HEK293 (cell line): ENCODE measurements around the gene TASP1.

Experiments used
- CTCF ChIA-PET: fragments of 350-600 bp; formaldehyde crosslinking; extraction: SDS; loops from one replicate; lab custom pipeline; 2021; ENCODE audit warnings: antibody characterized with exemption; lab: Yijun Ruan, JAX
- POLR2A ChIA-PET: fragments of 300-600 bp; formaldehyde crosslinking; extraction: SDS; loops from one replicate; lab custom pipeline; 2020; ENCODE audit warnings: antibody characterized with exemption, inconsistent platforms; lab: Yijun Ruan, JAX
- H3K27ac ChIP-seq: fragments of 200-500 bp; sonication (Bioruptor generic); 2 replicates; pipeline ENCODE4 v1.5.1; 2014; ENCODE audit warnings: low read depth, low read length, control low read depth, inconsistent platforms; ENCODE audit errors: extremely low read depth
- H3K36me3 ChIP-seq, 2 experiments: fragments of 200-500 bp in 1 of 2; sonication (Bioruptor generic) in 1 of 2; 1 replicate in 1 of 2; 2 replicates in 1 of 2; pipeline ENCODE4 v1.5.1; 2014 to 2017; ENCODE audit warnings: inconsistent platforms in 2 of 2, low read length in 2 of 2; ENCODE audit not compliant: control insufficient read depth in 2 of 2, insufficient read depth in 1 of 2
- H3K4me1 ChIP-seq: fragments of 200-500 bp; sonication (Bioruptor generic); 2 replicates; pipeline ENCODE4 v1.5.1; 2014; ENCODE audit warnings: mild to moderate bottlenecking, low read length, inconsistent platforms; ENCODE audit not compliant: control insufficient read depth, insufficient read depth
- H3K4me3 ChIP-seq: 2 replicates; pipeline ENCODE4 v1.5.1; 2011; ENCODE audit warnings: low read depth, mild to moderate bottlenecking, control low read depth, low read length, moderate library complexity
- H3K9me3 ChIP-seq: fragments of 200-500 bp; sonication (Bioruptor generic); 2 replicates; pipeline ENCODE4 v1.5.1; 2014; ENCODE audit warnings: low read depth, low read length, inconsistent platforms; ENCODE audit not compliant: control insufficient read depth, insufficient read depth
- GLI2 ChIP-seq: fragments of 450-650 bp; formaldehyde crosslinking; IDR thresholded peaks from 2 replicates; pipeline ENCODE4; 2017; ENCODE audit warnings: missing biosample characterization, missing genetic modification characterization, low read depth, borderline replicate concordance
- IKZF3 ChIP-seq: fragments of 450-650 bp; IDR thresholded peaks from 2 replicates; pipeline ENCODE4 v1.5.0; 2018; ENCODE audit warnings: missing biosample characterization, mild to moderate bottlenecking, missing genetic modification characterization, moderate library complexity
- KLF1 ChIP-seq: fragments of 450-650 bp; formaldehyde crosslinking; IDR thresholded peaks from 2 replicates; pipeline ENCODE4 v1.5.1; 2016; ENCODE audit warnings: missing biosample characterization, missing genetic modification characterization
- REPIN1 ChIP-seq: fragments of 450-650 bp; formaldehyde crosslinking; IDR thresholded peaks from 2 replicates; pipeline ENCODE4 v1.5.1; 2017; ENCODE audit warnings: missing biosample characterization, missing genetic modification characterization, low read depth
- SCRT1 ChIP-seq: fragments of 450-650 bp; formaldehyde crosslinking; IDR thresholded peaks from 2 replicates; pipeline ENCODE4 v1.5.1; 2016; ENCODE audit warnings: missing biosample characterization, missing genetic modification characterization, borderline replicate concordance
- SCRT2 ChIP-seq: fragments of 450-650 bp; formaldehyde crosslinking; IDR thresholded peaks from 2 replicates; pipeline ENCODE4 v1.5.1; 2016; ENCODE audit warnings: missing biosample characterization, missing genetic modification characterization
- SP2 ChIP-seq: fragments of 450-650 bp; formaldehyde crosslinking; IDR thresholded peaks from 2 replicates; pipeline ENCODE4 v1.5.1; 2016; ENCODE audit warnings: missing biosample characterization, missing genetic modification characterization
- ZBTB1 ChIP-seq: fragments of 450-650 bp; formaldehyde crosslinking; IDR thresholded peaks from 2 replicates; pipeline ENCODE4 v1.5.1; 2016; ENCODE audit warnings: missing biosample characterization, missing genetic modification characterization
- ZBTB21 ChIP-seq: fragments of 450-650 bp; formaldehyde crosslinking; IDR thresholded peaks from 2 replicates; pipeline ENCODE4 v1.5.1; 2017; ENCODE audit warnings: missing biosample characterization, missing genetic modification characterization
- ZBTB8A ChIP-seq: fragments of 450-650 bp; formaldehyde crosslinking; IDR thresholded peaks from 2 replicates; pipeline ENCODE4 v1.5.1; 2016; ENCODE audit warnings: missing biosample characterization, missing genetic modification characterization
- ZNF112 ChIP-seq: fragments of 450-650 bp; formaldehyde crosslinking; IDR thresholded peaks from 2 replicates; pipeline ENCODE4 v1.5.0; 2017; ENCODE audit warnings: missing biosample characterization, missing genetic modification characterization
- ZNF19 ChIP-seq: fragments of 450-650 bp; formaldehyde crosslinking; IDR thresholded peaks from 2 replicates; pipeline ENCODE4; 2016; ENCODE audit warnings: missing biosample characterization, missing genetic modification characterization, low read depth
- ZNF202 ChIP-seq: fragments of 450-650 bp; formaldehyde crosslinking; IDR thresholded peaks from 2 replicates; pipeline ENCODE4 v1.5.1; 2016; ENCODE audit warnings: missing biosample characterization, missing genetic modification characterization, borderline replicate concordance
- ZNF26 ChIP-seq: fragments of 450-650 bp; formaldehyde crosslinking; IDR thresholded peaks from 2 replicates; pipeline ENCODE4 v1.5.1; 2016; ENCODE audit warnings: missing biosample characterization, missing genetic modification characterization
- ZNF341 ChIP-seq: fragments of 450-650 bp; formaldehyde crosslinking; IDR thresholded peaks from 2 replicates; pipeline ENCODE4; 2016; ENCODE audit warnings: low read depth, missing biosample characterization, missing genetic modification characterization
- ZNF366 ChIP-seq: fragments of 450-650 bp; formaldehyde crosslinking; conservative IDR thresholded peaks from 2 replicates; pipeline ENCODE4 v1.5.1; 2016; ENCODE audit warnings: missing biosample characterization, missing genetic modification characterization
- ZNF626 ChIP-seq: fragments of 450-650 bp; sonication (Bioruptor Pico); formaldehyde crosslinking; IDR thresholded peaks from 2 replicates; pipeline ENCODE4 v1.5.1; 2018; ENCODE audit warnings: missing biosample characterization, missing genetic modification characterization, inconsistent platforms
- ZNF776 ChIP-seq: fragments of 450-650 bp; formaldehyde crosslinking; IDR thresholded peaks from 2 replicates; pipeline ENCODE4 v1.5.0; 2017; ENCODE audit warnings: missing biosample characterization, missing genetic modification characterization, borderline replicate concordance
- ZNF843 ChIP-seq: fragments of 450-650 bp; formaldehyde crosslinking; IDR thresholded peaks from 2 replicates; pipeline ENCODE4 v1.5.1; 2016; ENCODE audit warnings: missing biosample characterization, missing genetic modification characterization
- TF ChIP-seq, protein P1 (sequence below): fragments of 450-650 bp; formaldehyde crosslinking; IDR thresholded peaks from 2 replicates; pipeline ENCODE4 v1.5.1; 2016; ENCODE audit warnings: missing biosample characterization, missing genetic modification characterization
- TF ChIP-seq, protein P2 (sequence below): fragments of 450-650 bp; formaldehyde crosslinking; IDR thresholded peaks from 2 replicates; pipeline ENCODE4 v1.5.1; 2017; ENCODE audit warnings: missing biosample characterization, missing genetic modification characterization

TASP1 gene

DNA sequence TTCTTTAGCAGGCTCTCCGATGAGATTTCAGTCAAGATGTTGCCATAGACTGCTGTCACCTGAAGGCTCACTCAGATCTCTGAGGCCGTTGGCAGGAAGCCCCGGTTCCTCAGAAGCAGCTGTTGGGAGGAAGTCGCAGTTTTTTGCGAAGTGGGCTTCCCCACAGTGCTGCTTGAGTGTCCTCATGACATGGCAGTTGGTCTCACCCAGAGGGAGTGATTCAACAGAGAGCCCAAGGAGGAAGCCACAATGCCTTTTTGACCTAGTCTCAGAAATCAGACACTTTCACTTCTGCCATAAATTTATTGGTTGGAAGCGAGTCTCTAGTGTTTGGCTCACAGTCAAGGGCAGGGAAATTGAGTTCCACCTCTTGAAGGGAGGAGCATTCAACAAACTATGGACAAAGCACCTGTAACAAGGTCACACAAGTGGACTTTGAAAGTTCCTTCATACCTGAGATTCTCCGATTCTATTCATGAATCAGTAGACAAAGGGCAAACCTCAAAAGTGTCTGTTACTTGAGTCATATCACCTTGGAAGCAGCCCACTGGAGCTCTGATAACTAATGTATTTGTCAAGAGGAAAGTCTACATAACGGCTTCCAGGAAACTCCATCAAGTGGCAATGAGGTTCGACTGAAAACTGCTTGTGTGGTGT, 208.3 kb downstream of the TASP1 start (continued):
- TF ChIP-seq KLF1 (tag by site-specific recombination) (no peak), SCRT2 (tag by site-specific recombination) (no peak)
- TF ChIP-seq, protein P1, sequence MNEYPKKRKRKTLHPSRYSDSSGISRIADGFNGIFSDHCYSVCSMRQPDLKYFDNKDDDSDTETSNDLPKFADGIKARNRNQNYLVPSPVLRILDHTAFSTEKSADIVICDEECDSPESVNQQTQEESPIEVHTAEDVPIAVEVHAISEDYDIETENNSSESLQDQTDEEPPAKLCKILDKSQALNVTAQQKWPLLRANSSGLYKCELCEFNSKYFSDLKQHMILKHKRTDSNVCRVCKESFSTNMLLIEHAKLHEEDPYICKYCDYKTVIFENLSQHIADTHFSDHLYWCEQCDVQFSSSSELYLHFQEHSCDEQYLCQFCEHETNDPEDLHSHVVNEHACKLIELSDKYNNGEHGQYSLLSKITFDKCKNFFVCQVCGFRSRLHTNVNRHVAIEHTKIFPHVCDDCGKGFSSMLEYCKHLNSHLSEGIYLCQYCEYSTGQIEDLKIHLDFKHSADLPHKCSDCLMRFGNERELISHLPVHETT (tag by site-specific recombination), result no peak
- TF ChIP-seq, protein P2, sequence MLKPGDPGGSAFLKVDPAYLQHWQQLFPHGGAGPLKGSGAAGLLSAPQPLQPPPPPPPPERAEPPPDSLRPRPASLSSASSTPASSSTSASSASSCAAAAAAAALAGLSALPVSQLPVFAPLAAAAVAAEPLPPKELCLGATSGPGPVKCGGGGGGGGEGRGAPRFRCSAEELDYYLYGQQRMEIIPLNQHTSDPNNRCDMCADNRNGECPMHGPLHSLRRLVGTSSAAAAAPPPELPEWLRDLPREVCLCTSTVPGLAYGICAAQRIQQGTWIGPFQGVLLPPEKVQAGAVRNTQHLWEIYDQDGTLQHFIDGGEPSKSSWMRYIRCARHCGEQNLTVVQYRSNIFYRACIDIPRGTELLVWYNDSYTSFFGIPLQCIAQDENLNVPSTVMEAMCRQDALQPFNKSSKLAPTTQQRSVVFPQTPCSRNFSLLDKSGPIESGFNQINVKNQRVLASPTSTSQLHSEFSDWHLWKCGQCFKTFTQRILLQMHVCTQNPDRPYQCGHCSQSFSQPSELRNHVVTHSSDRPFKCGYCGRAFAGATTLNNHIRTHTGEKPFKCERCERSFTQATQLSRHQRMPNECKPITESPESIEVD (tag by site-specific recombination), result no peak

- Histone ChIP-seq H3K36me3 (peaks cover 0 to 4% of the 10 kb centered on the region in 2 experiments; a peak in 1 of 3 replicates), H3K27ac (no peak overlapping the region)
- ChIA-PET CTCF (interaction anchor here (0.6 to 0.9 kb wide), 4 partner anchors 30 to 308 kb away, joined by 3 to 4 read pairs (median 4); no protein-coding TSS in a partner anchor), POLR2A (no interaction called here)
- TF ChIP-seq ZNF26 (tag by site-specific recombination) (no peak), ZNF626 (tag by site-specific recombination) (no peak), ZBTB21 (tag by site-specific recombination) (no peak), REPIN1 (tag by site-specific recombination) (no peak), ZNF202 (tag by site-specific recombination) (no peak), ZNF112 (tag by site-specific recombination) (no peak), SP2 (no peak), ZNF19 (no peak), ZBTB8A (tag by site-specific recombination) (no peak), ZBTB1 (tag by site-specific recombination) (no peak), ZNF341 (tag by site-specific recombination) (no peak), IKZF3 (tag by site-specific recombination) (no peak), ZNF366 (tag by site-specific recombination) (no peak), GLI2 (no peak), SCRT1 (no peak), ZNF843 (tag by site-specific recombination) (no peak)
- TF ChIP-seq, all 188 proteins: peak for 0
- Histone ChIP-seq H3K9me3 (no peaks in the 10 kb centered on the region), H3K4me3 (no peak overlapping the region), H3K4me1 (0 out of 2 replicates have a peak, but pooled peaks cover 7% of the 10 kb centered on the region)
Observed at GRCh38 chr20:13428684-13429083, 210.0 kb downstream of the TASP1 start.

- Histone ChIP-seq H3K4me3 (no peak overlapping the region), H3K9me3 (no peaks in the 10 kb centered on the region), H3K27ac (no peak overlapping the region), H3K36me3 (no peaks in the 10 kb centered on the region), H3K4me1 (0 out of 2 replicates have a peak, but pooled peaks cover 7% of the 10 kb centered on the region)
- no peak for TF ChIP-seq ZNF776
- ChIA-PET POLR2A (no interaction called here), CTCF (interaction anchor here (1.6 kb wide), 1 partner anchor 8 kb away, joined by 3 read pairs; no protein-coding TSS in a partner anchor)
Observed at GRCh38 chr20:13426870-13427269, 211.9 kb downstream of the TASP1 start.
